OCI-LY7 (cell line): Measurements from ENCODE around the gene LPP. TPM values are rescaled to one million over a fixed set of nuclear protein-coding genes. Genes with fewer than 3 reads are reported as not detected.
A peak's percentile ranks its signal among the peaks of the same experiment; 100 is the strongest.

Experiments used
- BruUV-seq: library from RNA; stranded (reverse); fragments of 400-500 nt; replicated peaks from 2 replicates; lab custom pipeline; 2021; lab: Mats Ljungman, UMichigan
- CTCF ChIA-PET: fragments of 300-600 bp; sonication (Branson Sonifier 250); formaldehyde crosslinking; loops from one replicate; lab custom pipeline; 2022; ENCODE audit warnings: antibody characterized with exemption; ENCODE audit not compliant: unreplicated experiment; lab: Charles Lee
- POLR2A ChIA-PET: fragments of 300-600 bp; sonication (Branson Sonifier 250); formaldehyde crosslinking; loops from one replicate; lab custom pipeline; 2022; ENCODE audit warnings: antibody characterized with exemption; lab: Charles Lee
- DNase-seq: peaks from one replicate; pipeline ENCODE4 v3.0.0-alpha.2; 2015; ENCODE audit warnings: low spot score
- H2AFZ ChIP-seq: fragments of 200-600 bp; sonication (generic), shearing (Covaris generic); 2 replicates; pipeline ENCODE4 v1.6.1; 2014; ENCODE audit warnings: mild to moderate bottlenecking, antibody characterized with exemption, low read length, moderate library complexity
- H3K27ac ChIP-seq: fragments of 200-600 bp; sonication (generic); 2 replicates; pipeline ENCODE4 v1.5.1; 2014; ENCODE audit warnings: mixed run types, low read depth, mild to moderate bottlenecking, moderate library complexity, low read length, inconsistent platforms; ENCODE audit not compliant: poor library complexity, severe bottlenecking
- H3K36me3 ChIP-seq: fragments of 200-600 bp; sonication (generic); 2 replicates; pipeline ENCODE4 v1.6.1; 2014; ENCODE audit warnings: mild to moderate bottlenecking, antibody characterized with exemption, low read length, moderate library complexity, mixed read lengths; ENCODE audit not compliant: insufficient read depth
- H3K4me1 ChIP-seq: fragments of 200-600 bp; sonication (generic); 2 replicates; pipeline ENCODE4 v1.5.1; 2014; ENCODE audit warnings: mild to moderate bottlenecking, low read length; ENCODE audit not compliant: insufficient read depth, poor library complexity, severe bottlenecking
- H3K4me2 ChIP-seq: fragments of 200-600 bp; sonication (generic); 2 replicates; pipeline ENCODE4 v1.6.1; 2014; ENCODE audit warnings: mild to moderate bottlenecking, low read length
- H3K4me3 ChIP-seq: fragments of 200-600 bp; sonication (generic); 2 replicates; pipeline ENCODE4 v1.5.1; 2014; ENCODE audit warnings: mild to moderate bottlenecking, low read depth, low read length; ENCODE audit not compliant: poor library complexity, severe bottlenecking
- H3K79me2 ChIP-seq: fragments of 200-600 bp; sonication (generic); 2 replicates; pipeline ENCODE4 v1.6.1; 2016; ENCODE audit warnings: low read depth, mild to moderate bottlenecking, low read length, moderate library complexity, mixed read lengths; ENCODE audit not compliant: insufficient read depth
- H3K9me2 ChIP-seq: fragments of 200-600 bp; sonication (generic); 2 replicates; pipeline ENCODE4 v1.6.1; 2016; ENCODE audit warnings: mild to moderate bottlenecking, low read length, mixed read lengths; ENCODE audit not compliant: insufficient read depth
- H3K9me3 ChIP-seq: fragments of 200-600 bp; sonication (generic); 2 replicates; pipeline ENCODE4 v1.6.1; 2014; ENCODE audit warnings: mild to moderate bottlenecking, mixed run types, low read length, mixed read lengths
- H4K20me1 ChIP-seq: fragments of 200-600 bp; sonication (generic); 2 replicates; pipeline ENCODE4 v1.6.1; 2014; ENCODE audit warnings: mild to moderate bottlenecking, antibody characterized with exemption, low read length, moderate library complexity, mixed read lengths; ENCODE audit not compliant: insufficient read depth
- EZH2phosphoT487 ChIP-seq: fragments of 200-600 bp; sonication (generic); IDR thresholded peaks from 2 replicates; pipeline ENCODE4 v1.6.1; 2018; ENCODE audit warnings: low read depth, borderline replicate concordance, mild to moderate bottlenecking, mixed run types, antibody characterized with exemption, low read length, moderate library complexity, mixed read lengths
- intact Hi-C: fragments of 100-400 bp; cut with micrococcal nuclease; formaldehyde crosslinking; loops from one replicate; pipeline ENCODE4 v1.10.0; 2022; ENCODE audit not compliant: unreplicated experiment
- total RNA-seq, 2 experiments: library from RNA; depleted of rRNA in 1 of 2; stranded (reverse); fragments of >200 nt in 1 of 2; shearing (Covaris generic) in 1 of 2; gene quantifications; 2 replicates each; pipeline ENCODE4 v1.2.3, GENCODE V29; 2014 to 2022
- TF ChIP-seq, protein P1 (sequence below): fragments of 200-600 bp; sonication (generic); conservative IDR thresholded peaks from 2 replicates; pipeline ENCODE4 v1.5.1; 2014; ENCODE audit warnings: mild to moderate bottlenecking, antibody characterized with exemption, low read length, moderate library complexity, mixed read lengths

Gene LPP
- total RNA-seq, 2 experiments from 2014 or later, result 10.9 to 119 TPM

- TF ChIP-seq, protein P1, sequence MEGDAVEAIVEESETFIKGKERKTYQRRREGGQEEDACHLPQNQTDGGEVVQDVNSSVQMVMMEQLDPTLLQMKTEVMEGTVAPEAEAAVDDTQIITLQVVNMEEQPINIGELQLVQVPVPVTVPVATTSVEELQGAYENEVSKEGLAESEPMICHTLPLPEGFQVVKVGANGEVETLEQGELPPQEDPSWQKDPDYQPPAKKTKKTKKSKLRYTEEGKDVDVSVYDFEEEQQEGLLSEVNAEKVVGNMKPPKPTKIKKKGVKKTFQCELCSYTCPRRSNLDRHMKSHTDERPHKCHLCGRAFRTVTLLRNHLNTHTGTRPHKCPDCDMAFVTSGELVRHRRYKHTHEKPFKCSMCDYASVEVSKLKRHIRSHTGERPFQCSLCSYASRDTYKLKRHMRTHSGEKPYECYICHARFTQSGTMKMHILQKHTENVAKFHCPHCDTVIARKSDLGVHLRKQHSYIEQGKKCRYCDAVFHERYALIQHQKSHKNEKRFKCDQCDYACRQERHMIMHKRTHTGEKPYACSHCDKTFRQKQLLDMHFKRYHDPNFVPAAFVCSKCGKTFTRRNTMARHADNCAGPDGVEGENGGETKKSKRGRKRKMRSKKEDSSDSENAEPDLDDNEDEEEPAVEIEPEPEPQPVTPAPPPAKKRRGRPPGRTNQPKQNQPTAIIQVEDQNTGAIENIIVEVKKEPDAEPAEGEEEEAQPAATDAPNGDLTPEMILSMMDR, result no peak
- TF ChIP-seq EZH2phosphoT487, result no peak
- DNase-seq, result no peak
- POLR2A ChIA-PET, result interaction anchor here (0.6 to 1.7 kb wide), 6 partner anchors 8 to 395 kb away, joined by 3 to 6 read pairs (median 4); partner anchors contain the start of gene LPP
- no peaks in the 10 kb centered on the region; the same call in 1 of the 2 replicates for H3K79me2 ChIP-seq
- no peak overlapping the region for H3K4me2 ChIP-seq
- CTCF ChIA-PET, result no interaction called here
- H2AFZ ChIP-seq, result no peak overlapping the region
- H3K36me3 ChIP-seq, result no peaks in the 10 kb centered on the region; the same call in 1 of the 2 replicates
- H3K27ac ChIP-seq, result no peak overlapping the region
- no peak overlapping the region for H3K4me3 ChIP-seq
- intact Hi-C loops, result no loop called here
- no TSS peak for BruUV-seq
- no peaks in the 10 kb centered on the region for H4K20me1 ChIP-seq
- peaks cover 20% of the 10 kb centered on the region for H3K4me1 ChIP-seq
- no peaks in the 10 kb centered on the region for H3K9me3 ChIP-seq
- H3K9me2 ChIP-seq, result no peaks in the 10 kb centered on the region
Measured at GRCh38 chr3:188185717-188186251, 31.8 kb downstream of the LPP start.

- ChIA-PET CTCF (no interaction called here), POLR2A (interaction anchor here (0.5 to 1.7 kb wide), 7 partner anchors 9 to 191 kb away, joined by 3 to 5 read pairs (median 3); no protein-coding TSS in a partner anchor)
- no TSS peak for BruUV-seq
- Histone ChIP-seq H3K9me2 (no peaks in the 10 kb centered on the region), H3K27ac (no peak overlapping the region), H2AFZ (no peak overlapping the region), H3K9me3 (no peaks in the 10 kb centered on the region), H3K4me2 (peak overlapping the region; percentile 40; the same call in 1 of the 2 replicates), H3K36me3 (no peaks in the 10 kb centered on the region; the same call in 1 of the 2 replicates), H3K4me1 (peaks cover 18% of the 10 kb centered on the region), H3K4me3 (no peak overlapping the region), H4K20me1 (no peaks in the 10 kb centered on the region), H3K79me2 (no peaks in the 10 kb centered on the region; the same call in 1 of the 2 replicates)
- intact Hi-C loops, result no loop called here
- DNase-seq, result peak; percentile 37
- TF ChIP-seq, protein P1, result no peak
- TF ChIP-seq EZH2phosphoT487, result no peak
Measured at GRCh38 chr3:188187053-188187452, 33.1 kb downstream of the LPP start.

DNA sequence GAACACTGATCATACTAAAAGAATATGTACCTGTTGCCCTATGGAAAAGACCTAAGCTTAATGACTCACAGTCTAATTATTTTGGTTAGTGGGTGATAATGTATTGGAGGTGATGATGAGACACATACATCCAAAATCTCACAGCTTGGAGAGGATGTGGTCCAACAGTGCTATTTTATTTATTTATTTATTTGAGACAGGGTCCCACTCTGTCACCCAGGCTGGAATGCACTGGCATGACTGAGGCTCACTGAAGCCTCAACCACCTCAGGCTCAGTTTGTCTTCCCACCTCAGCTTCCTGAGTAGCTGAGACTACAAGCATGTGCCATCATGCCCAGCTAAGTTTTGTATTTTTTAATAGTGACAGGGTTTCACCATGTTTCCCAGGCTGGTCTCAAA is 35.0 kb downstream of the LPP start:
- ChIA-PET POLR2A (interaction anchor here (0.6 to 1.2 kb wide), 3 partner anchors 14 to 115 kb away, joined by 3 to 6 read pairs (median 4); no protein-coding TSS in a partner anchor), CTCF (no interaction called here)
- DNase-seq, result no peak
- Histone ChIP-seq H3K36me3 (no peaks in the 10 kb centered on the region; the same call in 1 of the 2 replicates), H3K79me2 (no peaks in the 10 kb centered on the region; the same call in 1 of the 2 replicates), H3K9me3 (no peaks in the 10 kb centered on the region), H3K9me2 (no peaks in the 10 kb centered on the region), H3K4me3 (no peak overlapping the region), H3K27ac (no peak overlapping the region), H4K20me1 (no peaks in the 10 kb centered on the region), H3K4me2 (no peak overlapping the region), H3K4me1 (peaks cover 13% of the 10 kb centered on the region), H2AFZ (no peak overlapping the region)
- no TSS peak for BruUV-seq
- intact Hi-C loops, result no loop called here
- TF ChIP-seq, protein P1, result no peak
- no peak for TF ChIP-seq EZH2phosphoT487
